K562 (cell line): ENCODE measurements around the gene ABCA7. TPM values are rescaled to one million over a fixed set of nuclear protein-coding genes. Genes with fewer than 3 reads are reported as not detected.
A peak's percentile ranks its signal among the peaks of the same experiment; 100 is the strongest.

Source experiments
- CBX2 ChIP-seq: fragments of 200-600 bp; sonication (generic); IDR thresholded peaks from one replicate; pipeline ENCODE4 v1.6.1; 2012; ENCODE audit warnings: mild to moderate bottlenecking, low read length, inconsistent platforms; ENCODE audit not compliant: insufficient read depth, poor library complexity, severe bottlenecking
- FOXM1 ChIP-seq, 2 experiments: fragments of 450-650 bp in 1 of 2; sonication (generic) in 1 of 2; formaldehyde crosslinking in 1 of 2; IDR thresholded peaks; 2 replicates each; pipeline versions ENCODE4 v1.6.1 to v1.9.0; 2017 to 2022; ENCODE audit warnings: low read depth in 2 of 2, mild to moderate bottlenecking in 2 of 2, missing genetic modification reagents in 1 of 2, moderate library complexity in 1 of 2
- KAT8 ChIP-seq: fragments of 450-650 bp; IDR thresholded peaks from 2 replicates; pipeline ENCODE4 v1.6.1; 2016; ENCODE audit warnings: low read depth, mild to moderate bottlenecking
- L3MBTL2 ChIP-seq: fragments of 450-650 bp; IDR thresholded peaks from 2 replicates; pipeline ENCODE4 v1.6.1; 2016; ENCODE audit warnings: mild to moderate bottlenecking, moderate library complexity
- MTA3 ChIP-seq: fragments of 450-650 bp; formaldehyde crosslinking; IDR thresholded peaks from 2 replicates; pipeline ENCODE4 v1.6.1; 2017; ENCODE audit warnings: mild to moderate bottlenecking, borderline replicate concordance
- NR2F6 ChIP-seq: fragments of 450-650 bp; formaldehyde crosslinking; IDR thresholded peaks from 2 replicates; pipeline ENCODE4 v1.4.0; 2020; ENCODE audit warnings: mild to moderate bottlenecking
- POLR2G ChIP-seq: fragments of 200-400 bp; formaldehyde crosslinking; IDR thresholded peaks from 2 replicates; pipeline ENCODE4 v1.6.1; 2017; ENCODE audit warnings: low read depth, mild to moderate bottlenecking, antibody characterized with exemption, low read length, moderate library complexity
- SAFB2 ChIP-seq: fragments of 200-400 bp; formaldehyde crosslinking; IDR thresholded peaks from 2 replicates; pipeline ENCODE4 v1.6.1; 2018; ENCODE audit warnings: borderline replicate concordance, low read length, low read depth, moderate library complexity; ENCODE audit not compliant: severe bottlenecking
- SIN3A ChIP-seq, 2 experiments: fragments of 150-350 bp in 1 of 2; IDR thresholded peaks; 2 replicates each; pipeline ENCODE4 v1.6.1; 2011 to 2016; ENCODE audit warnings: borderline replicate concordance in 2 of 2, low read depth in 2 of 2, low read length in 2 of 2, mild to moderate bottlenecking in 2 of 2, moderate library complexity in 2 of 2; ENCODE audit not compliant: control insufficient read depth in 1 of 2
- polyA plus RNA-seq, 8 experiments: library from polyadenylated mRNA; depleted of rRNA in 4 of 8; stranded (reverse) in 5 of 8; unstranded in 3 of 8; fragments of >200 nt; fragmentation: Nextera tagmentation in 2 of 8; fragmentation: Illumina TruSeq in 1 of 8; extraction: Ambion mirVana in 2 of 8; extraction: Trizol in 1 of 8; gene quantifications; 2 replicates each; pipeline versions ENCODE4 v1.2.1 to v1.2.3, GENCODE V29; 2011 to 2014; ENCODE audit warnings: inconsistent platforms in 1 of 8, missing spikeins in 1 of 8
- total RNA-seq, 7 experiments: library from RNA; depleted of rRNA in 6 of 7; stranded (reverse); fragments of >200 nt in 6 of 7; fragmentation: Illumina TruSeq in 2 of 7; extraction: Trizol in 2 of 7; gene quantifications; 2 replicates each; pipeline versions ENCODE4 v1.2.1 to v1.2.3, GENCODE V29; 2011 to 2021; ENCODE audit warnings: low replicate concordance in 1 of 7
- TF ChIP-seq, protein P1 (sequence below): fragments of 200-800 bp; sonication (Bioruptor generic); IDR thresholded peaks from 2 replicates; pipeline ENCODE4 v1.6.1; 2016; ENCODE audit warnings: missing genetic modification characterization, missing compliant biosample characterization

ABCA7 gene
- total and polyA plus RNA-seq, 9 of the 15 experiments (the other 6 are each of a cell fraction or from before 2014, with no cell fraction given): 2.3 to 96.1 (median 31.2) TPM

- TF ChIP-seq SAFB2 (no peak), MTA3 (no peak), CBX2 (no peak), NR2F6 (CRISPR knock-in tag) (no peak), FOXM1 (IDR thresholded peaks at IDR 0.05; ENCODE audit: low read depth) (no peak), FOXM1 (CRISPR knock-in tag; IDR thresholded peaks at IDR 0.05; ENCODE audit: low read depth) (no peak), L3MBTL2 (no peak), POLR2G (peak; percentile 47; the same call in 1 of the 2 replicates), KAT8 (no peak), SIN3A (IDR thresholded peaks at IDR 0.05; ENCODE audit: borderline replicate concordance in 2 of 2, control insufficient read depth in 1 of 2, low read depth in 2 of 2, low read length in 2 of 2) (no peak)
- TF ChIP-seq, protein P1, sequence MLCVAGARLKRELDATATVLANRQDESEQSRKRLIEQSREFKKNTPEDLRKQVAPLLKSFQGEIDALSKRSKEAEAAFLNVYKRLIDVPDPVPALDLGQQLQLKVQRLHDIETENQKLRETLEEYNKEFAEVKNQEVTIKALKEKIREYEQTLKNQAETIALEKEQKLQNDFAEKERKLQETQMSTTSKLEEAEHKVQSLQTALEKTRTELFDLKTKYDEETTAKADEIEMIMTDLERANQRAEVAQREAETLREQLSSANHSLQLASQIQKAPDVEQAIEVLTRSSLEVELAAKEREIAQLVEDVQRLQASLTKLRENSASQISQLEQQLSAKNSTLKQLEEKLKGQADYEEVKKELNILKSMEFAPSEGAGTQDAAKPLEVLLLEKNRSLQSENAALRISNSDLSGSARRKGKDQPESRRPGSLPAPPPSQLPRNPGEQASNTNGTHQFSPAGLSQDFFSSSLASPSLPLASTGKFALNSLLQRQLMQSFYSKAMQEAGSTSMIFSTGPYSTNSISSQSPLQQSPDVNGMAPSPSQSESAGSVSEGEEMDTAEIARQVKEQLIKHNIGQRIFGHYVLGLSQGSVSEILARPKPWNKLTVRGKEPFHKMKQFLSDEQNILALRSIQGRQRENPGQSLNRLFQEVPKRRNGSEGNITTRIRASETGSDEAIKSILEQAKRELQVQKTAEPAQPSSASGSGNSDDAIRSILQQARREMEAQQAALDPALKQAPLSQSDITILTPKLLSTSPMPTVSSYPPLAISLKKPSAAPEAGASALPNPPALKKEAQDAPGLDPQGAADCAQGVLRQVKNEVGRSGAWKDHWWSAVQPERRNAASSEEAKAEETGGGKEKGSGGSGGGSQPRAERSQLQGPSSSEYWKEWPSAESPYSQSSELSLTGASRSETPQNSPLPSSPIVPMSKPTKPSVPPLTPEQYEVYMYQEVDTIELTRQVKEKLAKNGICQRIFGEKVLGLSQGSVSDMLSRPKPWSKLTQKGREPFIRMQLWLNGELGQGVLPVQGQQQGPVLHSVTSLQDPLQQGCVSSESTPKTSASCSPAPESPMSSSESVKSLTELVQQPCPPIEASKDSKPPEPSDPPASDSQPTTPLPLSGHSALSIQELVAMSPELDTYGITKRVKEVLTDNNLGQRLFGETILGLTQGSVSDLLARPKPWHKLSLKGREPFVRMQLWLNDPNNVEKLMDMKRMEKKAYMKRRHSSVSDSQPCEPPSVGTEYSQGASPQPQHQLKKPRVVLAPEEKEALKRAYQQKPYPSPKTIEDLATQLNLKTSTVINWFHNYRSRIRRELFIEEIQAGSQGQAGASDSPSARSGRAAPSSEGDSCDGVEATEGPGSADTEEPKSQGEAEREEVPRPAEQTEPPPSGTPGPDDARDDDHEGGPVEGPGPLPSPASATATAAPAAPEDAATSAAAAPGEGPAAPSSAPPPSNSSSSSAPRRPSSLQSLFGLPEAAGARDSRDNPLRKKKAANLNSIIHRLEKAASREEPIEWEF (CRISPR knock-in tag): no peak
Observed at GRCh38 chr19:1050989-1051788, 11.3 kb downstream of the ABCA7 start (continued).
